A673 (cell line): ENCODE measurements around the gene BIRC7. TPM values are rescaled to one million over a fixed set of nuclear protein-coding genes. Genes with fewer than 3 reads are reported as not detected.

ENCODE experiments used
- BruUV-seq: library from RNA; stranded (reverse); fragments of 400-500 nt; replicated peaks from 2 replicates; lab custom pipeline; 2021; lab: Mats Ljungman, UMichigan
- CTCF ChIA-PET: fragments of 300-600 bp; sonication (Branson Sonifier 250); formaldehyde crosslinking; loops from one replicate; lab custom pipeline; 2022; ENCODE audit warnings: antibody characterized with exemption; lab: Charles Lee
- POLR2A ChIA-PET: fragments of 300-600 bp; sonication (Branson Sonifier 250); formaldehyde crosslinking; loops from one replicate; lab custom pipeline; 2022; ENCODE audit warnings: antibody characterized with exemption; ENCODE audit not compliant: low non-redundant PET; lab: Charles Lee
- DNase-seq: peaks from one replicate; pipeline ENCODE4 v3.0.0-alpha.2; 2015; ENCODE audit warnings: low spot score
- H3K27ac ChIP-seq: fragments of 200-600 bp; sonication (generic); 2 replicates; pipeline ENCODE4 v1.5.1; 2016; ENCODE audit warnings: mixed run types, low read depth, mild to moderate bottlenecking, mixed read lengths, antibody characterized with exemption, low read length; ENCODE audit not compliant: poor library complexity, severe bottlenecking
- H3K27me3 ChIP-seq: fragments of 200-600 bp; sonication (generic); replicated peaks from 2 replicates; pipeline ENCODE4 v1.6.1; 2017; ENCODE audit warnings: mixed run types, low read depth, mild to moderate bottlenecking, mixed read lengths, antibody characterized with exemption, low read length; ENCODE audit not compliant: insufficient read depth, poor library complexity
- H3K36me3 ChIP-seq: fragments of 200-600 bp; sonication (generic); 2 replicates; pipeline ENCODE4 v1.6.1; 2016; ENCODE audit warnings: mixed run types, mild to moderate bottlenecking, mixed read lengths, antibody characterized with exemption, low read length; ENCODE audit not compliant: insufficient read depth, poor library complexity, severe bottlenecking
- H3K4me1 ChIP-seq: fragments of 200-600 bp; sonication (generic); 2 replicates; pipeline ENCODE4 v1.6.1; 2017; ENCODE audit warnings: mixed run types, mild to moderate bottlenecking, mixed read lengths, antibody characterized with exemption, low read length; ENCODE audit not compliant: insufficient read depth, poor library complexity, severe bottlenecking
- H3K4me3 ChIP-seq: fragments of 200-600 bp; sonication (generic); 2 replicates; pipeline ENCODE4 v1.5.1; 2016; ENCODE audit warnings: low read depth, mixed run types, mild to moderate bottlenecking, mixed read lengths, low read length; ENCODE audit not compliant: poor library complexity, severe bottlenecking
- H3K9me3 ChIP-seq: fragments of 200-600 bp; sonication (generic); 2 replicates; pipeline ENCODE4 v1.6.1; 2016; ENCODE audit warnings: mixed run types, low read depth, mild to moderate bottlenecking, mixed read lengths, antibody characterized with exemption, low read length; ENCODE audit not compliant: poor library complexity, severe bottlenecking
- EZH2 ChIP-seq: fragments of 200-600 bp; sonication (generic); IDR thresholded peaks from 2 replicates; pipeline ENCODE4 v1.6.1; 2017; ENCODE audit warnings: borderline replicate concordance, low read depth, mild to moderate bottlenecking, mixed read lengths, antibody characterized with exemption, low read length; ENCODE audit not compliant: poor library complexity, severe bottlenecking
- intact Hi-C: fragments of 100-400 bp; cut with micrococcal nuclease; formaldehyde crosslinking; loops from one replicate; pipeline ENCODE4 v1.10.0; 2022; ENCODE audit not compliant: unreplicated experiment
- total RNA-seq: library from RNA; stranded (reverse); gene quantifications from 2 replicates; pipeline ENCODE4 v1.2.3, GENCODE V29; 2021
- TF ChIP-seq, protein P1 (sequence below): fragments of 300-800, 200-600 bp; sonication (generic); conservative IDR thresholded peaks from 2 replicates; pipeline ENCODE4 v1.5.1; 2017; ENCODE audit warnings: low read depth, mild to moderate bottlenecking, antibody characterized with exemption, low read length, moderate library complexity, mixed read lengths

The BIRC7 gene
- total RNA-seq, 1 experiment from 2014 or later = not detected

DNA sequence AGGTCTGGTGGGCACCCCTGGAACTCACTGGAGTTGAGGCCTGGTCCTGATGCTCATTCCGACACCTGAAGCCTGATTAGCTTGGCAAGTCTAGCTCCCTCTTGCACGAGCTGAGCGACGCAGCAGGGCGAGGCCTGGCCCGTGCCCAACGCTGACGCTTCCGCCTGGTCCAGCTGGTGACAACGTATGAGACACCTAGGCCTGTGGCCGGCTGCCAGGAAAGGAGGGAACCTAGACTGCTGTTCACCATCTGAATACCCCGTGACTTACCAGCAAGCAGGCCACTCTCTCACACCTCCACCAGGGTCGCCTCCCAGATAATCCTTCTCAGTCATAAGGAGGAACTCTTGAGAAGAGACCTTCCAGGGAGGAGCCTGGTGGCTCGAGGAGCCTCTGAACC lies 44.3 kb upstream of the BIRC7 start:
- ChIA-PET POLR2A (no interaction called here), CTCF (no interaction called here)
- no peak for TF ChIP-seq EZH2
- TF ChIP-seq, protein P1, sequence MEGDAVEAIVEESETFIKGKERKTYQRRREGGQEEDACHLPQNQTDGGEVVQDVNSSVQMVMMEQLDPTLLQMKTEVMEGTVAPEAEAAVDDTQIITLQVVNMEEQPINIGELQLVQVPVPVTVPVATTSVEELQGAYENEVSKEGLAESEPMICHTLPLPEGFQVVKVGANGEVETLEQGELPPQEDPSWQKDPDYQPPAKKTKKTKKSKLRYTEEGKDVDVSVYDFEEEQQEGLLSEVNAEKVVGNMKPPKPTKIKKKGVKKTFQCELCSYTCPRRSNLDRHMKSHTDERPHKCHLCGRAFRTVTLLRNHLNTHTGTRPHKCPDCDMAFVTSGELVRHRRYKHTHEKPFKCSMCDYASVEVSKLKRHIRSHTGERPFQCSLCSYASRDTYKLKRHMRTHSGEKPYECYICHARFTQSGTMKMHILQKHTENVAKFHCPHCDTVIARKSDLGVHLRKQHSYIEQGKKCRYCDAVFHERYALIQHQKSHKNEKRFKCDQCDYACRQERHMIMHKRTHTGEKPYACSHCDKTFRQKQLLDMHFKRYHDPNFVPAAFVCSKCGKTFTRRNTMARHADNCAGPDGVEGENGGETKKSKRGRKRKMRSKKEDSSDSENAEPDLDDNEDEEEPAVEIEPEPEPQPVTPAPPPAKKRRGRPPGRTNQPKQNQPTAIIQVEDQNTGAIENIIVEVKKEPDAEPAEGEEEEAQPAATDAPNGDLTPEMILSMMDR = no peak
- no peak for DNase-seq
- H3K4me1 ChIP-seq = no peaks in the 10 kb centered on the region
- no peaks in the 10 kb centered on the region for H3K27me3 ChIP-seq
- H3K4me3 ChIP-seq = no peak overlapping the region
- H3K9me3 ChIP-seq = no peaks in the 10 kb centered on the region
- H3K36me3 ChIP-seq = peaks cover 14% of the 10 kb centered on the region
- intact Hi-C loops = no loop called here
- H3K27ac ChIP-seq = no peak overlapping the region
- BruUV-seq = no TSS peak

- TF ChIP-seq, protein P1 = no peak
- no peak for TF ChIP-seq EZH2
- ChIA-PET CTCF (interaction anchor here (0.6 kb wide), 1 partner anchor 12 kb away, joined by 3 read pairs; no protein-coding TSS in a partner anchor), POLR2A (no interaction called here)
- intact Hi-C loops = no loop called here
- Histone ChIP-seq H3K4me1 (no peaks in the 10 kb centered on the region), H3K27ac (no peak overlapping the region), H3K9me3 (no peaks in the 10 kb centered on the region), H3K4me3 (no peak overlapping the region), H3K27me3 (no peaks in the 10 kb centered on the region), H3K36me3 (peaks cover 14% of the 10 kb centered on the region)
- no peak for DNase-seq
- no TSS peak for BruUV-seq
These were observed 43.0 kb upstream of the BIRC7 start for GRCh38 chr20:63192721-63193120.

DNA sequence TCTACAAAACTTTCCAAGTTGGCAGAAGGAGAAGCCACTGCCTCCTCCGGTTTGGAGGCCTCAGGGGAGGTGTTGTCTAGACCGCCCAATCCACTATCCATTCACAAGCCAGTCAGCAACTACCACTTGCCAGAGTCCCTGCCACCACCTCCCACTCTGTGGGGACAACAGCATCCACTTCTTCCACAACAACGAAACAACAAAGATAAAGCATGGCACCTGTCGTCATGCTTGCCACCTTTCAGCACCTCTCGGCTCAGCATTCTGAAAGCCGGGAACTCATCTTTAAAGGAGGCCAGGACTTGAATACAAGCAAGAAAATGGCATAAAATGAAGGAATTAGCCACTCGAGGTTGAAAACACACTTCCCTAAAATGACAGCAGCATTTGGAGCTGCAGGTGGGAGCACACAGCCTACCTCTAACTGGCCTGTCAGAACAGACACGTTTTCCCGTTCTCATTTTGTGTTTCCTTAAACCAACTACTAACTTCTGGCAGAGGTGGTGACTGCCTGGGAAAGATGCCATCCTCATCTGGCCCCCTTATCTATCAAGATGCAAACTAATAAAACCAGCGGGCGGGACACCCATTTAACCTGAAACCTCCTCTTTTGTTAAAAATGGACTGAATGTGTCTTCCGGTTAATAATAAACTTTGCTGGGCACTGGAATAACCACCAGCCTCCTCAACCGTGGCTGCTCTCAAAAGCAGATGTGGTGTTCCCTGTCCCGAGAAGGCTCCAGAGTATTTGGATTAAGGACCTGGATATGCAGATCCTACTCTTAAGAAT lies 41.5 kb upstream of the BIRC7 start:
- DNase-seq = no peak
- H3K9me3 ChIP-seq = no peaks in the 10 kb centered on the region
- H3K4me1 ChIP-seq = no peaks in the 10 kb centered on the region
- no peak overlapping the region for H3K4me3 ChIP-seq
- ChIA-PET CTCF (no interaction called here), POLR2A (no interaction called here)
- H3K27me3 ChIP-seq = no peaks in the 10 kb centered on the region
- peaks cover 24% of the 10 kb centered on the region for H3K36me3 ChIP-seq
- no peak overlapping the region for H3K27ac ChIP-seq
- no TSS peak for BruUV-seq
- TF ChIP-seq, protein P1 = no peak
- TF ChIP-seq EZH2 = no peak
- intact Hi-C loops = no loop called here
